ENCODE results near the gene METTL25B. TPM values are rescaled to one million over a fixed set of nuclear protein-coding genes. Genes with fewer than 3 reads are reported as not detected.

METTL25B gene
- total and polyA plus RNA-seq, 2 of the 4 experiments (the other 2 are of a cell fraction), result 2.3 to 10.1 TPM

GRCh38 chr1:156767101-156767878 is 39.0 kb downstream of the METTL25B start, which contains the start of gene PRCC:
TSS of gene PRCC (plus strand) at chr1:156767535. CDS start at chr1:156767772, 237 bp downstream.
- H4K91ac ChIP-seq (ENCODE audit: insufficient read depth, low read depth, low read length), result peak within 1 kb of the TSS; percentile 82
- peak within 1 kb of the TSS; percentile 83 for H4K5ac ChIP-seq (ENCODE audit: low read depth, low read length)
- H3K18ac ChIP-seq (ENCODE audit: low read depth, low read length), result peak within 1 kb of the TSS; percentile 20
- POLR2A ChIA-PET (ENCODE audit: unreplicated experiment), result interaction anchor here (1.4 to 2.1 kb wide), 2 partner anchors 16 to 26 kb away, joined by 7 to 18 read pairs; partner anchors contain the start of genes HDGF and MRPL24
- peak within 1 kb of the TSS; percentile 78 for H3K27ac ChIP-seq (ENCODE audit: insufficient read depth, low read length)
- H3K27me3 ChIP-seq (ENCODE audit: control insufficient read depth, insufficient read depth, low read length), result no peaks in the 10 kb centered on the region
- ATAC-seq (ENCODE audit: low read depth) (peak; percentile 94), DNase-seq (peak; percentile 100)
- peak within 1 kb of the TSS; percentile 45; the same call in 1 of the 3 replicates for H2BK15ac ChIP-seq (ENCODE audit: low read depth, low read length)
- H3K4me3 ChIP-seq (ENCODE audit: insufficient read depth, low read depth, low read length), result peak within 1 kb of the TSS; percentile 71
- no peaks in the 10 kb centered on the region for H3K9me3 ChIP-seq (ENCODE audit: control insufficient read depth, insufficient read depth, low read length)
- peak within 1 kb of the TSS; percentile 85 for H3K9ac ChIP-seq (ENCODE audit: low read depth, low read length)
- H3K36me3 ChIP-seq (ENCODE audit: control insufficient read depth, insufficient read depth, low read length), result peaks cover 2% of the 10 kb centered on the region; the same call in 1 of the 2 replicates
- peak within 1 kb of the TSS; percentile 84 for H3K14ac ChIP-seq (replicated peaks; ENCODE audit: low read depth, low read length)
- H4K8ac ChIP-seq (ENCODE audit: low read depth in 2 of 2, low read length in 2 of 2), result peak within 1 kb of the TSS; percentile 97 to 98
- peak within 1 kb of the TSS; percentile 91 for H2AFZ ChIP-seq (replicated peaks; ENCODE audit: low read length, poor library complexity)
- BruUV-seq (replicated peaks), result TSS peak; percentile 67
- peaks cover 10 to 50% of the 10 kb centered on the region in 2 experiments; a peak in 3 of 4 replicates for H3K79me1 ChIP-seq (ENCODE audit: low read depth in 1 of 2, low read length in 2 of 2)
- H2BK5ac ChIP-seq (ENCODE audit: low read depth, low read length, poor library complexity, severe bottlenecking), result peak within 1 kb of the TSS; percentile 71
- H3K23ac ChIP-seq (ENCODE audit: low read depth, low read length), result peak within 1 kb of the TSS; percentile 94
- intact Hi-C loops (cut with micrococcal nuclease), result loop anchor here (1.0 to 2.0 kb wide), 3 partner anchors 14 to 40 kb away; partner anchors contain the start of gene MRPL24
- peak within 1 kb of the TSS; percentile 88 for H3K4ac ChIP-seq (ENCODE audit: low read depth, low read length)
- peaks cover 31% of the 10 kb centered on the region for H4K20me1 ChIP-seq (ENCODE audit: insufficient read depth, low read length)
- peaks cover 5% of the 10 kb centered on the region for H3K4me1 ChIP-seq (ENCODE audit: control insufficient read depth, insufficient read depth, low read length)
- CTCF ChIA-PET, result interaction anchor here (1.1 to 1.9 kb wide), 3 partner anchors 14 to 78 kb away, joined by 3 to 8 read pairs (median 5); no protein-coding TSS in a partner anchor
- peak within 1 kb of the TSS; percentile 97 for H2AK9ac ChIP-seq (replicated peaks; ENCODE audit: low read depth, low read length, poor library complexity)
- dilution Hi-C loops (cut with HindIII; ENCODE audit: low sequenced_read_pairs, unreplicated experiment), result no loop called here
- H3K56ac ChIP-seq (ENCODE audit: extremely low read depth, insufficient read depth, low read length), result peak within 1 kb of the TSS; percentile 74
- H2BK20ac ChIP-seq (ENCODE audit: low read depth, low read length), result peak within 1 kb of the TSS; percentile 29; the same call in 1 of the 2 replicates
- H3K4me2 ChIP-seq (ENCODE audit: low read depth, low read length), result peak within 1 kb of the TSS; percentile 93
- 0% methylated on average over 15 of the region's 50 CpGs; no CpG with 5 or more reads in 1 of the 2 experiments for WGBS, 2 experiments (ENCODE audit: extremely low coverage in 2 of 2, insufficient read length in 1 of 2)
- H2AK5ac ChIP-seq (ENCODE audit: low read depth, low read length), result peak within 1 kb of the TSS; percentile 90
- peaks cover 3% of the 10 kb centered on the region; the same call in 1 of the 2 replicates for H3K9me1 ChIP-seq (ENCODE audit: insufficient read depth, low read length)
- H2BK120ac ChIP-seq (ENCODE audit: low read depth, low read length), result peak within 1 kb of the TSS; percentile 45
- in situ Hi-C loops (cut with MboI; ENCODE audit: low sequenced_read_pairs), result no loop called here
- 0 out of 2 replicates have a peak, but pooled peaks have one; percentile 12 for TF ChIP-seq MXI1 (IDR thresholded peaks at IDR 0.05; ENCODE audit: borderline replicate concordance, low read depth, low read length)
- TF ChIP-seq FOS (IDR thresholded peaks at IDR 0.05; ENCODE audit: low read depth, low read length), result no peak
- peak; percentile 71; the same call in 1 of the 2 replicates for TF ChIP-seq POLR2A (IDR thresholded peaks at IDR 0.05; ENCODE audit: low read depth, low read length)
- no peak for TF ChIP-seq CTCF (conservative IDR thresholded peaks at IDR 0.05; ENCODE audit: low read depth, low read length)
- no peak for TF ChIP-seq MAFK (IDR thresholded peaks at IDR 0.05; ENCODE audit: low read depth, low read length)
- peak; percentile 100 for TF ChIP-seq CHD1 (IDR thresholded peaks at IDR 0.05; ENCODE audit: low read depth, low read length)
- no peak for TF ChIP-seq RCOR1 (IDR thresholded peaks at IDR 0.05; ENCODE audit: insufficient replicate concordance, low read length)
- peak; percentile 27; the same call in 1 of the 2 replicates for TF ChIP-seq MAZ (IDR thresholded peaks at IDR 0.05; ENCODE audit: borderline replicate concordance, low read depth, low read length)
- TF ChIP-seq BHLHE40 (IDR thresholded peaks at IDR 0.05; ENCODE audit: low read depth, low read length), result no peak
- TF ChIP-seq CEBPB (IDR thresholded peaks at IDR 0.05; ENCODE audit: low read depth, low read length), result no peak; the same call in 1 of the 2 replicates
- TF ChIP-seq ELK1 (IDR thresholded peaks at IDR 0.05; ENCODE audit: borderline replicate concordance, low read depth, low read length), result no peak
- no peak for TF ChIP-seq RFX5 (IDR thresholded peaks at IDR 0.05; ENCODE audit: low read depth, low read length)
- no peak for TF ChIP-seq SMC3 (IDR thresholded peaks at IDR 0.05; ENCODE audit: low read depth, low read length)

All from IMR-90 (cell line).